Fibroblast of mammary gland (primary cell): ENCODE results near the gene LHB.

Source experiments
- DNase-seq: peaks from one replicate; pipeline ENCODE4 v3.0.0-alpha.2; 2010; ENCODE audit warnings: low read depth
- H3K4me3 ChIP-seq: 2 replicates; pipeline ENCODE4 v1.5.1; 2011; ENCODE audit warnings: low read depth, mild to moderate bottlenecking, low read length, moderate library complexity; ENCODE audit not compliant: control insufficient read depth
- CTCF ChIP-seq: conservative IDR thresholded peaks from 2 replicates; pipeline ENCODE4 v1.5.1; 2011; ENCODE audit warnings: low read depth, low read length, inconsistent platforms; ENCODE audit not compliant: control insufficient read depth, insufficient read depth

LHB gene

GRCh38 chr19:48993175-48994034 lies 23.5 kb downstream of the LHB start, which contains the start of the genes GYS1 and RUVBL2:
GYS1 (minus strand) TSS chr19:48993309; CDS start chr19:48993112, 197 bp downstream.
RUVBL2 (plus strand) TSS chr19:48993887; CDS start chr19:48993912, 25 bp downstream.
- TF ChIP-seq CTCF = peak; percentile 68
- peak within 1 kb of the TSS; percentile 95 for H3K4me3 ChIP-seq
- DNase-seq = peak; percentile 99

GRCh38 chr19:48992581-48993174 lies 24.2 kb downstream of the LHB start:
- DNase-seq = no peak
- peak overlapping the region; percentile 95 for H3K4me3 ChIP-seq
- TF ChIP-seq CTCF = no peak

GRCh38 chr19:48991873-48992580 lies 24.9 kb downstream of the LHB start:
- no peak for TF ChIP-seq CTCF
- H3K4me3 ChIP-seq = peak overlapping the region; percentile 95
- peak; percentile 80 for DNase-seq

- DNase-seq = no peak
- H3K4me3 ChIP-seq = no peak overlapping the region
- no peak for TF ChIP-seq CTCF
These were observed 25.8 kb downstream of the LHB start for GRCh38 chr19:48991011-48991609.

GRCh38 chr19:48990400-48990799 lies 26.5 kb downstream of the LHB start:
- TF ChIP-seq CTCF = no peak
- DNase-seq = peak; percentile 27
- no peak overlapping the region for H3K4me3 ChIP-seq

GRCh38 chr19:48989701-48990291 lies 27.1 kb downstream of the LHB start:
- no peak for DNase-seq
- TF ChIP-seq CTCF = no peak
- H3K4me3 ChIP-seq = no peak overlapping the region
